ENCODE results near the gene PRICKLE3. TPM values are rescaled to one million over a fixed set of nuclear protein-coding genes. Genes with fewer than 3 reads are reported as not detected.

The PRICKLE3 gene
- total and polyA plus RNA-seq, 2 experiments from 2014 or later, result 4.7 to 13.7 TPM

DNA sequence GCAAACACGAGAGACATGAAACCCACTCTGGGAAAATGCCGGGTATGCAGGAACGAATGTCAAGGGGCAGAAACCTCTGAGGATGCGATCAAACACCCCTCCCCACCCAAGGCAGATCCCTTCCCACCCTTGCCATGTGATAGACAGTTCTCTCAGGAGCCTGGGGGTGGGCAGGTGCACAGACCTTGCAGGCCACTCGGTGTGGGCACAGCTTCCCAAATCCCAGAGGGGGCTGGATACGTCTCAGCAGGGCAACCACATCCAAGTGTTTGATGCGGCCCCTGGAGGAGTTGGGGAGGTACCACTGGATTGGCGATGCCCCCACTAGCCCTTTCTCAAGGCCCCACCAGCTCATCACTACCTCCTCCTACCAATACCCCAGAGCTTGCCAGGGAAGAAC lies 24.2 kb upstream of the PRICKLE3 start (continued):
- TF ChIP-seq, protein P1, sequence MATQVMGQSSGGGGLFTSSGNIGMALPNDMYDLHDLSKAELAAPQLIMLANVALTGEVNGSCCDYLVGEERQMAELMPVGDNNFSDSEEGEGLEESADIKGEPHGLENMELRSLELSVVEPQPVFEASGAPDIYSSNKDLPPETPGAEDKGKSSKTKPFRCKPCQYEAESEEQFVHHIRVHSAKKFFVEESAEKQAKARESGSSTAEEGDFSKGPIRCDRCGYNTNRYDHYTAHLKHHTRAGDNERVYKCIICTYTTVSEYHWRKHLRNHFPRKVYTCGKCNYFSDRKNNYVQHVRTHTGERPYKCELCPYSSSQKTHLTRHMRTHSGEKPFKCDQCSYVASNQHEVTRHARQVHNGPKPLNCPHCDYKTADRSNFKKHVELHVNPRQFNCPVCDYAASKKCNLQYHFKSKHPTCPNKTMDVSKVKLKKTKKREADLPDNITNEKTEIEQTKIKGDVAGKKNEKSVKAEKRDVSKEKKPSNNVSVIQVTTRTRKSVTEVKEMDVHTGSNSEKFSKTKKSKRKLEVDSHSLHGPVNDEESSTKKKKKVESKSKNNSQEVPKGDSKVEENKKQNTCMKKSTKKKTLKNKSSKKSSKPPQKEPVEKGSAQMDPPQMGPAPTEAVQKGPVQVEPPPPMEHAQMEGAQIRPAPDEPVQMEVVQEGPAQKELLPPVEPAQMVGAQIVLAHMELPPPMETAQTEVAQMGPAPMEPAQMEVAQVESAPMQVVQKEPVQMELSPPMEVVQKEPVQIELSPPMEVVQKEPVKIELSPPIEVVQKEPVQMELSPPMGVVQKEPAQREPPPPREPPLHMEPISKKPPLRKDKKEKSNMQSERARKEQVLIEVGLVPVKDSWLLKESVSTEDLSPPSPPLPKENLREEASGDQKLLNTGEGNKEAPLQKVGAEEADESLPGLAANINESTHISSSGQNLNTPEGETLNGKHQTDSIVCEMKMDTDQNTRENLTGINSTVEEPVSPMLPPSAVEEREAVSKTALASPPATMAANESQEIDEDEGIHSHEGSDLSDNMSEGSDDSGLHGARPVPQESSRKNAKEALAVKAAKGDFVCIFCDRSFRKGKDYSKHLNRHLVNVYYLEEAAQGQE (IDR thresholded peaks at IDR 0.05; ENCODE audit: unreplicated experiment), result no peak

DNA sequence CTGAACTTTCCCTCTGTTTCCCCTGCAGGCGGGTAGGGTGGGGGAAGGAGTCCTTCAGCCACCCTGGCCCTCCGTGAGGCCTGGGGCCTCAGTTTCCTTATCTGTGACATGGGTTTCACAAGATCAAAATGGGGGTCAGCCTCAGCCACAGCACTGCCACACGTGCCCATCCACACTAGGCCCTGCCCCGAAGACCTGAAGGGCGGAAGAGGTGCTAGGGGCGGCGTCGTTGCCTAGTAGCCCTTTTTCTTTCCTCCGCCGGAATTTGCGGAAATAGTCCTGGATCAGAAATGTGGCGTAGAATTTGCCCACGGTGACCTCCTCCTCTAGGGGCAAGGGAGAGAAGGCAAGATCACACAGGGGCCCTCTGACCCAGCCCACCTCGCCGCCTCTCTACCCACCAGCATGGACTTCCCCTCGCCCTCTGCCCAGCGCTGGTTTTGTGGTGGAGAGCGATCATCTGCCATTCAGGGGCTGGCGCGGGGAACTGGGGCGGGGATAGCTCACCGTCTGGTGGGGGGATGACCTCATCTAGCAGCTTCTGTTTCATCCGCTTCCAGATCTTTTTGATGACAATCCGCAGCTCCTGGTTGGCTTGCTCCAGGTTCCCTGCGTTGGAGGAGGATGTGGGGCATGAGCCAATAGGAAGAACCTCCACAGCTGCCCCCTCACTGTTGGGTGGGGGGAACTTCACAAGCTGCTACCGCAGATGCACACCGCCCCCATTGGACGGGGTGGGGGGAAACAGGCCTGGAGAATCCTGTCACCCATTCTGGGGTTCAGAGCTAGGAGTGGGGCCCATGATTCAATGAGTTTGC lies 23.5 kb upstream of the PRICKLE3 start:
- Histone ChIP-seq H3K27me3 (ENCODE audit: insufficient read depth) (no peaks in the 10 kb centered on the region), H3F3A (replicated peaks; ENCODE audit: low read depth) (no peaks in the 10 kb centered on the region), H3K79me2 (replicated peaks; ENCODE audit: insufficient read depth) (no peaks in the 10 kb centered on the region), H3K9me2 (ENCODE audit: insufficient read depth) (no peaks in the 10 kb centered on the region), H3K4me3 (peak overlapping the region; percentile 41; the same call in 1 of the 2 replicates), H3K4me2 (peak overlapping the region; percentile 69), H3K4me1 (ENCODE audit: insufficient read depth) (no peaks in the 10 kb centered on the region; the same call in 1 of the 2 replicates), H4K20me1 (replicated peaks; ENCODE audit: insufficient read depth) (no peaks in the 10 kb centered on the region), H3K36me3 (ENCODE audit: insufficient read depth) (no peaks in the 10 kb centered on the region), H3K27ac (ENCODE audit: low read depth) (no peak overlapping the region), H2AFZ (peak overlapping the region; percentile 73; the same call in 1 of the 2 replicates)
- peaks cover 6% of the 10 kb centered on the region for H3K27me3 Mint-ChIP-seq (ENCODE audit: insufficient read depth, low read depth, poor library complexity)
- no peaks in the 10 kb centered on the region for H3K36me3 Mint-ChIP-seq (ENCODE audit: low read depth)
- H3K4me3 Mint-ChIP-seq, result no peak overlapping the region
- TF ChIP-seq, protein P2, sequence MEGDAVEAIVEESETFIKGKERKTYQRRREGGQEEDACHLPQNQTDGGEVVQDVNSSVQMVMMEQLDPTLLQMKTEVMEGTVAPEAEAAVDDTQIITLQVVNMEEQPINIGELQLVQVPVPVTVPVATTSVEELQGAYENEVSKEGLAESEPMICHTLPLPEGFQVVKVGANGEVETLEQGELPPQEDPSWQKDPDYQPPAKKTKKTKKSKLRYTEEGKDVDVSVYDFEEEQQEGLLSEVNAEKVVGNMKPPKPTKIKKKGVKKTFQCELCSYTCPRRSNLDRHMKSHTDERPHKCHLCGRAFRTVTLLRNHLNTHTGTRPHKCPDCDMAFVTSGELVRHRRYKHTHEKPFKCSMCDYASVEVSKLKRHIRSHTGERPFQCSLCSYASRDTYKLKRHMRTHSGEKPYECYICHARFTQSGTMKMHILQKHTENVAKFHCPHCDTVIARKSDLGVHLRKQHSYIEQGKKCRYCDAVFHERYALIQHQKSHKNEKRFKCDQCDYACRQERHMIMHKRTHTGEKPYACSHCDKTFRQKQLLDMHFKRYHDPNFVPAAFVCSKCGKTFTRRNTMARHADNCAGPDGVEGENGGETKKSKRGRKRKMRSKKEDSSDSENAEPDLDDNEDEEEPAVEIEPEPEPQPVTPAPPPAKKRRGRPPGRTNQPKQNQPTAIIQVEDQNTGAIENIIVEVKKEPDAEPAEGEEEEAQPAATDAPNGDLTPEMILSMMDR (conservative IDR thresholded peaks at IDR 0.05; ENCODE audit: low read depth in 2 of 2), result peak; percentile 20 to 48; a peak in 3 of 4 replicates
- TF ChIP-seq JUNB (IDR thresholded peaks at IDR 0.05; ENCODE audit: unreplicated experiment), result no peak
- H3K9me3 Mint-ChIP-seq, result no peaks in the 10 kb centered on the region
- no peaks in the 10 kb centered on the region; the same call in 2 of the 3 replicates for H3K4me1 Mint-ChIP-seq
- H3K27ac Mint-ChIP-seq, result no peak overlapping the region
- peak; percentile 87 for ATAC-seq
- DNase-seq (ENCODE audit: low spot score), result peak; percentile 73

DNA sequence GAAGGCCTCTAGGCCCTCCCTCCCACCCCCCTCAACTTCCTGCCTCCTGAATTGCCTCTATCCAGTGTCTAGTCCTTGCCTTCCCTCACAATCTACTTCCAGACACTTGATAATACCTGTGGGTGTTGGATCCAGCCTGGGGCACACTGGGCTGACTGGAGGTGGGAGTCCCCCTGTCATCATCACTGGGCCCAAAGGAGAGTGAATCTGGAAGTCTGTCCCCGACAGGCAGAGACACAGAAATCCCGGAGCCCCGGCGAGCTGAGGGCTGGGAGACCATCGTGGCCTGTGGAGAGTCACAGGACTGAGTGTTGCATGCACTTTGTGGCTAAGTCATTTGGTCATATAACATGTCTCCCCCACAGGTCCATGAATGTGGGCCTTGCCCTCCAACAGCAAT lies 22.2 kb upstream of the PRICKLE3 start:
- Histone ChIP-seq H3F3A (replicated peaks; ENCODE audit: low read depth) (no peaks in the 10 kb centered on the region), H3K27me3 (ENCODE audit: insufficient read depth) (no peaks in the 10 kb centered on the region), H3K4me1 (ENCODE audit: insufficient read depth) (no peaks in the 10 kb centered on the region; the same call in 1 of the 2 replicates), H2AFZ (no peak overlapping the region), H3K36me3 (ENCODE audit: insufficient read depth) (no peaks in the 10 kb centered on the region), H4K20me1 (replicated peaks; ENCODE audit: insufficient read depth) (no peaks in the 10 kb centered on the region), H3K9me2 (ENCODE audit: insufficient read depth) (no peaks in the 10 kb centered on the region), H3K79me2 (replicated peaks; ENCODE audit: insufficient read depth) (no peaks in the 10 kb centered on the region), H3K27ac (ENCODE audit: low read depth) (no peak overlapping the region), H3K4me2 (no peak overlapping the region), H3K4me3 (no peak overlapping the region)
- Mint-ChIP-seq H3K27ac (no peak overlapping the region), H3K36me3 (ENCODE audit: low read depth) (no peaks in the 10 kb centered on the region), H3K4me3 (no peak overlapping the region), H3K4me1 (no peaks in the 10 kb centered on the region; the same call in 2 of the 3 replicates), H3K9me3 (no peaks in the 10 kb centered on the region), H3K27me3 (ENCODE audit: insufficient read depth, low read depth, poor library complexity) (peaks cover 8% of the 10 kb centered on the region)
- DNase-seq (ENCODE audit: low spot score) (no peak), ATAC-seq (no peak)
- TF ChIP-seq EZH2phosphoT487 (IDR thresholded peaks at IDR 0.05; ENCODE audit: unreplicated experiment), result no peak
- TF ChIP-seq, protein P3, sequence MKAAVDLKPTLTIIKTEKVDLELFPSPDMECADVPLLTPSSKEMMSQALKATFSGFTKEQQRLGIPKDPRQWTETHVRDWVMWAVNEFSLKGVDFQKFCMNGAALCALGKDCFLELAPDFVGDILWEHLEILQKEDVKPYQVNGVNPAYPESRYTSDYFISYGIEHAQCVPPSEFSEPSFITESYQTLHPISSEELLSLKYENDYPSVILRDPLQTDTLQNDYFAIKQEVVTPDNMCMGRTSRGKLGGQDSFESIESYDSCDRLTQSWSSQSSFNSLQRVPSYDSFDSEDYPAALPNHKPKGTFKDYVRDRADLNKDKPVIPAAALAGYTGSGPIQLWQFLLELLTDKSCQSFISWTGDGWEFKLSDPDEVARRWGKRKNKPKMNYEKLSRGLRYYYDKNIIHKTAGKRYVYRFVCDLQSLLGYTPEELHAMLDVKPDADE (IDR thresholded peaks at IDR 0.05), result no peak
- no peak for TF ChIP-seq STAT1 (IDR thresholded peaks at IDR 0.05; ENCODE audit: unreplicated experiment)
- no peak for TF ChIP-seq ZNF331 (CRISPR knock-in tag; IDR thresholded peaks at IDR 0.05; ENCODE audit: low read depth)
- TF ChIP-seq, protein P1 (IDR thresholded peaks at IDR 0.05; ENCODE audit: unreplicated experiment), result no peak
- no peak for TF ChIP-seq JUNB (IDR thresholded peaks at IDR 0.05; ENCODE audit: unreplicated experiment)
- no peak for TF ChIP-seq CREB1 (CRISPR knock-in tag; IDR thresholded peaks at IDR 0.05; ENCODE audit: low read depth)
